ENCODE results near the gene DENND6B. TPM values are rescaled to one million over a fixed set of nuclear protein-coding genes. Genes with fewer than 3 reads are reported as not detected.
A peak's percentile ranks its signal among the peaks of the same experiment; 100 is the strongest.

DENND6B gene
- total and polyA plus RNA-seq, 12 donors = 1.1 to 3.6 (median 2.0) TPM

DNA sequence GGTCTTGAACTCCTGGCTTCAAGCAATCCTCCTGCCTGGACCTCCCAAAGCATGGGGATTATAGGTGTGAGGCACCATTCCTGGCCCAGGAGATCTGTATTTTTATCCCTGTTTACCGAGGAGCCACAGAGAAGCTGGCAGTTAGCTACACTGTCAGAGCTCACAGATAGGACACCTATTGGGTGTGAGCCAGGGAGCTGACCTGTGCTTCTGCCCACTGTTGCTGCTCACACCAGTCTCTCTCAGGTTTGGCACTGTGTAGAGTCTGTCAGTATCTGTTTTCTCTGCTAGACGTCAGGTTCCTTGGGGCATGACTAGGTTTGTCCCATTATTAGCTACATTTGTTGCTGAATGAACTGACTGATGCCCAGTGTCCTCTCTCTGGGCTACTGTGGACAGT lies 33.8 kb upstream of the DENND6B start:
- ATAC-seq (peak in 6 of 8 donors; percentile 53 to 80 (median 76)), DNase-seq (no peak)
- H3K9me3 ChIP-seq = peaks cover 0 to 6% (median 0%) of the 10 kb centered on the region in 11 donors
- H3K27ac ChIP-seq = no peak overlapping the region
- intact Hi-C loops (cut with DNase I) = no loop called here
- H3K4me3 ChIP-seq = no peak overlapping the region
- TF ChIP-seq, protein P1, sequence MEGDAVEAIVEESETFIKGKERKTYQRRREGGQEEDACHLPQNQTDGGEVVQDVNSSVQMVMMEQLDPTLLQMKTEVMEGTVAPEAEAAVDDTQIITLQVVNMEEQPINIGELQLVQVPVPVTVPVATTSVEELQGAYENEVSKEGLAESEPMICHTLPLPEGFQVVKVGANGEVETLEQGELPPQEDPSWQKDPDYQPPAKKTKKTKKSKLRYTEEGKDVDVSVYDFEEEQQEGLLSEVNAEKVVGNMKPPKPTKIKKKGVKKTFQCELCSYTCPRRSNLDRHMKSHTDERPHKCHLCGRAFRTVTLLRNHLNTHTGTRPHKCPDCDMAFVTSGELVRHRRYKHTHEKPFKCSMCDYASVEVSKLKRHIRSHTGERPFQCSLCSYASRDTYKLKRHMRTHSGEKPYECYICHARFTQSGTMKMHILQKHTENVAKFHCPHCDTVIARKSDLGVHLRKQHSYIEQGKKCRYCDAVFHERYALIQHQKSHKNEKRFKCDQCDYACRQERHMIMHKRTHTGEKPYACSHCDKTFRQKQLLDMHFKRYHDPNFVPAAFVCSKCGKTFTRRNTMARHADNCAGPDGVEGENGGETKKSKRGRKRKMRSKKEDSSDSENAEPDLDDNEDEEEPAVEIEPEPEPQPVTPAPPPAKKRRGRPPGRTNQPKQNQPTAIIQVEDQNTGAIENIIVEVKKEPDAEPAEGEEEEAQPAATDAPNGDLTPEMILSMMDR (IDR thresholded peaks at IDR 0.05) = no peak
- 45 to 66% methylated on average over 2 of the region's 2 CpGs for WGBS, 2 donors
- H3K27me3 ChIP-seq = no peaks in the 10 kb centered on the region
- H3K4me1 ChIP-seq = peaks cover 0 to 18% (median 11%) of the 10 kb centered on the region in 9 donors
- peaks cover 0 to 42% (median 9%) of the 10 kb centered on the region in 9 donors for H3K36me3 ChIP-seq

- intact Hi-C loops (cut with DNase I) = no loop called here
- H3K27ac ChIP-seq = no peak overlapping the region
- H3K4me3 ChIP-seq = no peak overlapping the region
- ATAC-seq (no peak), DNase-seq (no peak)
- peaks cover 0 to 17% (median 10%) of the 10 kb centered on the region in 9 donors for H3K4me1 ChIP-seq
- no peaks in the 10 kb centered on the region for H3K27me3 ChIP-seq
- 93 to 95% methylated on average over 10 of the region's 10 CpGs for WGBS, 2 donors
- TF ChIP-seq, protein P1 (IDR thresholded peaks at IDR 0.05) = no peak
- peaks cover 0 to 39% (median 13%) of the 10 kb centered on the region in 9 donors for H3K36me3 ChIP-seq
- peaks cover 0 to 6% (median 0%) of the 10 kb centered on the region in 11 donors for H3K9me3 ChIP-seq
Measured at GRCh38 chr22:50357756-50358155, 30.9 kb upstream of the DENND6B start.

DNA sequence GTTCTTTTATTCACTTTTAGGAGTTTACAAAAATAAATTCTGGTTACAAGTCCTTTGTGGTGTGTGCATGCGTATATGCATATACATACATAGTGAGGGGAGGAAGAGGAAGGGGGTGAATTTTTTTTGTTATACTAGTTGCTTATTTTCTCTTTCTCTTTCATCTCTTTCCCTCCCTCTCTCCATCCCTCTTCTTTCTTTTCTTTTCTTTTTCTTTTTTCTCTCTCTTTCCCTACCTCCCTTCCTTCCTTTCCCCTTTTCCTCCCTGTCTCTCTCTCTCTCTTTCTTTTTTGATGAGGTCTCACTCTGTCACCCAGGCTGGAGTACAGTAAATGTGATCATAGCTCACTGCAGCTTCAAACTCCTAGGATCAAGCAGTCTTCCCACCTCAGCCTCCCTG lies 30.4 kb upstream of the DENND6B start:
- peaks cover 0 to 6% (median 0%) of the 10 kb centered on the region in 11 donors for H3K9me3 ChIP-seq
- peaks cover 0 to 17% (median 8%) of the 10 kb centered on the region in 9 donors for H3K4me1 ChIP-seq
- 90 to 100% methylated on average over 1 of the region's 1 CpG for WGBS, 2 donors
- intact Hi-C loops (cut with DNase I) = no loop called here
- H3K36me3 ChIP-seq = peaks cover 0 to 43% (median 13%) of the 10 kb centered on the region in 9 donors
- no peaks in the 10 kb centered on the region for H3K27me3 ChIP-seq
- TF ChIP-seq, protein P1 (IDR thresholded peaks at IDR 0.05) = no peak
- ATAC-seq (no peak), DNase-seq (no peak)
- H3K4me3 ChIP-seq = no peak overlapping the region
- H3K27ac ChIP-seq = no peak overlapping the region

DNA sequence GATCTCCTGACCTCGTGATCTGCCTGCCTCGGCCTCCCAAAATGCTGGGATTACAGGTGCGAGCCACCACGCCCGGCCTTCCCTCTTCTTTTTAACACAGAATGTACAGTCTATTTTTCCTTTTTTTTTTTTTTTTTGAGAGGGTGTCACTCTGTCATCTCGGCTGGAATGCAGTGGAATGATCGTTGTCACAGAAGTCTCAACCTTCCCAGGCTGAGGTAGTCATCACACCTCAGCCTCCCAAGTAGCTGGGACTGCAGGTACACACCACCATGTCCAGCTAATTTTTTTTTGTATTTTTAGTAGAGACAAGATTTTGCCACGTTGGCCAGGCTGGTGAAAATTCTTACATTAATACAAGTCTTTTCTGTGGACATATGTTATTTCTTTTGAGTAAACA lies 29.4 kb upstream of the DENND6B start:
- TF ChIP-seq, protein P1 (IDR thresholded peaks at IDR 0.05) = no peak
- ATAC-seq (no peak), DNase-seq (no peak)
- Histone ChIP-seq H3K27me3 (no peaks in the 10 kb centered on the region), H3K4me1 (peaks cover 0 to 11% (median 3%) of the 10 kb centered on the region in 9 donors), H3K27ac (no peak overlapping the region), H3K4me3 (no peak overlapping the region), H3K36me3 (peaks cover 0 to 44% (median 13%) of the 10 kb centered on the region in 9 donors), H3K9me3 (peaks cover 0 to 6% (median 0%) of the 10 kb centered on the region in 11 donors)
- WGBS, 2 donors = 92 to 94% methylated on average over 8 of the region's 8 CpGs
- intact Hi-C loops (cut with DNase I) = no loop called here

Data from heart right ventricle (tissue), 16 donors.